ENCODE measurements around the gene BCKDHB.

- TF ChIP-seq RAD21 (conservative IDR thresholded peaks at IDR 0.05 in 1 of 2, IDR thresholded peaks at IDR 0.05 in 1 of 2) (no peak), RCOR1 (IDR thresholded peaks at IDR 0.05; ENCODE audit: low read depth, low read length) (no peak), JUN (IDR thresholded peaks at IDR 0.05) (no peak), SMC3 (IDR thresholded peaks at IDR 0.05) (no peak), POLR2A (IDR thresholded peaks at IDR 0.05; ENCODE audit: low read length) (no peak), MAFK (IDR thresholded peaks at IDR 0.05; ENCODE audit: partially characterized antibody) (no peak)
- TF ChIP-seq, protein P1, sequence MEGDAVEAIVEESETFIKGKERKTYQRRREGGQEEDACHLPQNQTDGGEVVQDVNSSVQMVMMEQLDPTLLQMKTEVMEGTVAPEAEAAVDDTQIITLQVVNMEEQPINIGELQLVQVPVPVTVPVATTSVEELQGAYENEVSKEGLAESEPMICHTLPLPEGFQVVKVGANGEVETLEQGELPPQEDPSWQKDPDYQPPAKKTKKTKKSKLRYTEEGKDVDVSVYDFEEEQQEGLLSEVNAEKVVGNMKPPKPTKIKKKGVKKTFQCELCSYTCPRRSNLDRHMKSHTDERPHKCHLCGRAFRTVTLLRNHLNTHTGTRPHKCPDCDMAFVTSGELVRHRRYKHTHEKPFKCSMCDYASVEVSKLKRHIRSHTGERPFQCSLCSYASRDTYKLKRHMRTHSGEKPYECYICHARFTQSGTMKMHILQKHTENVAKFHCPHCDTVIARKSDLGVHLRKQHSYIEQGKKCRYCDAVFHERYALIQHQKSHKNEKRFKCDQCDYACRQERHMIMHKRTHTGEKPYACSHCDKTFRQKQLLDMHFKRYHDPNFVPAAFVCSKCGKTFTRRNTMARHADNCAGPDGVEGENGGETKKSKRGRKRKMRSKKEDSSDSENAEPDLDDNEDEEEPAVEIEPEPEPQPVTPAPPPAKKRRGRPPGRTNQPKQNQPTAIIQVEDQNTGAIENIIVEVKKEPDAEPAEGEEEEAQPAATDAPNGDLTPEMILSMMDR (IDR thresholded peaks at IDR 0.05), result no peak
Observed at GRCh38 chr6:80330961-80331360, 224.5 kb downstream of the BCKDHB start.

All from A549 (cell line).